Raji (cell line): Measurements from ENCODE around the gene TLR2.

Experiments used
- POLR2A ChIP-seq: IDR thresholded peaks from 2 replicates; pipeline ENCODE4 v1.6.1; 2011; ENCODE audit warnings: low read depth, low read length, control low read depth; ENCODE audit not compliant: insufficient read depth

The TLR2 gene

GRCh38 chr4:153741541-153741940 lies 57.5 kb downstream of the TLR2 start:
- no peak for TF ChIP-seq POLR2A

- TF ChIP-seq POLR2A, result no peak
These were observed 61.6 kb downstream of the TLR2 start for GRCh38 chr4:153745651-153746050.

- no peak for TF ChIP-seq POLR2A
These were observed 63.4 kb downstream of the TLR2 start for GRCh38 chr4:153747406-153747955.

GRCh38 chr4:153748378-153748777 lies 64.3 kb downstream of the TLR2 start:
- no peak for TF ChIP-seq POLR2A

GRCh38 chr4:153750197-153750817 lies 66.2 kb downstream of the TLR2 start:
- TF ChIP-seq POLR2A, result no peak

- no peak for TF ChIP-seq POLR2A
These were observed 71.1 kb downstream of the TLR2 start for GRCh38 chr4:153755186-153755585.
